C4-2B (cell line): ENCODE results near the gene LRRC23.
"Not testable (repeated sequence)": the region's sequence is repeated elsewhere in the genome, so short reads cannot be mapped to it uniquely, and the experiment has no call there.

ENCODE experiments used
- H3K27ac ChIP-seq: fragments of 450-650 bp; 2 replicates; pipeline ENCODE4 v1.5.1; 2017
- ZFX ChIP-seq: fragments of 450-650 bp; IDR thresholded peaks from 2 replicates; pipeline ENCODE4 v1.6.1; 2017
- TF ChIP-seq, protein P1 (sequence below): fragments of 450-650 bp; conservative IDR thresholded peaks from 2 replicates; pipeline ENCODE4 v1.5.1; 2017; ENCODE audit warnings: mild to moderate bottlenecking

Gene LRRC23

GRCh38 chr12:6863586-6864321 lies 40.9 kb upstream of the LRRC23 start:
- no peak overlapping the region for H3K27ac ChIP-seq
- TF ChIP-seq ZFX, result no peak
- TF ChIP-seq, protein P1, sequence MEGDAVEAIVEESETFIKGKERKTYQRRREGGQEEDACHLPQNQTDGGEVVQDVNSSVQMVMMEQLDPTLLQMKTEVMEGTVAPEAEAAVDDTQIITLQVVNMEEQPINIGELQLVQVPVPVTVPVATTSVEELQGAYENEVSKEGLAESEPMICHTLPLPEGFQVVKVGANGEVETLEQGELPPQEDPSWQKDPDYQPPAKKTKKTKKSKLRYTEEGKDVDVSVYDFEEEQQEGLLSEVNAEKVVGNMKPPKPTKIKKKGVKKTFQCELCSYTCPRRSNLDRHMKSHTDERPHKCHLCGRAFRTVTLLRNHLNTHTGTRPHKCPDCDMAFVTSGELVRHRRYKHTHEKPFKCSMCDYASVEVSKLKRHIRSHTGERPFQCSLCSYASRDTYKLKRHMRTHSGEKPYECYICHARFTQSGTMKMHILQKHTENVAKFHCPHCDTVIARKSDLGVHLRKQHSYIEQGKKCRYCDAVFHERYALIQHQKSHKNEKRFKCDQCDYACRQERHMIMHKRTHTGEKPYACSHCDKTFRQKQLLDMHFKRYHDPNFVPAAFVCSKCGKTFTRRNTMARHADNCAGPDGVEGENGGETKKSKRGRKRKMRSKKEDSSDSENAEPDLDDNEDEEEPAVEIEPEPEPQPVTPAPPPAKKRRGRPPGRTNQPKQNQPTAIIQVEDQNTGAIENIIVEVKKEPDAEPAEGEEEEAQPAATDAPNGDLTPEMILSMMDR, result no peak

DNA sequence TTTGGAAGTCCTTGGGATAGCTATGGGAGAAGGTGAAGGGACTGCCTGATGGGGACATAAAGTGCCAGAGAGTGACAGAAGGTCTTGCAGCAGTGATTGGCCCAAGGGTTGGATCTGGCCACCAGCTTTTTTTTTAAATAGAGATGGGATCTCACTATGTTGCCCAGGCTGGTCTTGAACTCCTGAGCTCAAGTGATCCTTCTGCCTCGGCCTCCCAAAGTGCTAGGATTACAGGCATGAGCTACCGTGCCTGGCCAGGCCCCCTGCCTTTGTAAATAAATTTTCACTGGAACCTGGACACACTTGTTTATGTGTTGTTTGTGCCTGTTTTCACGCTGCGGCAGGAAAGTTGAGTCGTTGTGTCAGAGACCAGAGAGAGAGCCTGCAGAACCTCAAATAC lies 39.3 kb upstream of the LRRC23 start:
- H3K27ac ChIP-seq, result not testable (repeated sequence)

GRCh38 chr12:6866163-6866919 lies 38.3 kb upstream of the LRRC23 start:
- peak overlapping the region; percentile 100 for H3K27ac ChIP-seq
- TF ChIP-seq ZFX, result no peak
- TF ChIP-seq, protein P1, result no peak

- H3K27ac ChIP-seq, result peak overlapping the region; percentile 100
- TF ChIP-seq ZFX, result no peak
- TF ChIP-seq, protein P1, result no peak
Measured at GRCh38 chr12:6866920-6867412, 37.7 kb upstream of the LRRC23 start.

- peak within 1 kb of the TSS; percentile 100 for H3K27ac ChIP-seq
- peak; percentile 83 for TF ChIP-seq ZFX
- TF ChIP-seq, protein P1, result no peak
Measured at GRCh38 chr12:6867413-6868210, 37.0 kb upstream of the LRRC23 start, which contains the start of gene TPI1. Gene TPI1, plus strand, starts transcription at chr12:6867531. Its CDS starts 36 bp downstream, at chr12:6867567.

GRCh38 chr12:6868211-6869048 lies 36.2 kb upstream of the LRRC23 start:
- H3K27ac ChIP-seq, result peak overlapping the region; percentile 100
- TF ChIP-seq, protein P1, result no peak
- no peak for TF ChIP-seq ZFX
